ENCODE results near the gene UBE2U. TPM values are rescaled to one million over a fixed set of nuclear protein-coding genes. Genes with fewer than 3 reads are reported as not detected.

The UBE2U gene
- total and polyA plus RNA-seq, 10 of the 15 experiments (the other 5 are each of a cell fraction or from before 2014, with no cell fraction given), result not detected

- no peak for TF ChIP-seq MEF2A (IDR thresholded peaks at IDR 0.05; ENCODE audit: insufficient read depth, low read depth, low read length)
- no peak for TF ChIP-seq CBX5 (IDR thresholded peaks at IDR 0.05; ENCODE audit: low read depth)
- no peak for TF ChIP-seq KDM1A (IDR thresholded peaks at IDR 0.05; ENCODE audit: borderline replicate concordance)
- TF ChIP-seq SUZ12 (IDR thresholded peaks at IDR 0.05; ENCODE audit: unreplicated experiment), result no peak
- TF ChIP-seq, protein P1, sequence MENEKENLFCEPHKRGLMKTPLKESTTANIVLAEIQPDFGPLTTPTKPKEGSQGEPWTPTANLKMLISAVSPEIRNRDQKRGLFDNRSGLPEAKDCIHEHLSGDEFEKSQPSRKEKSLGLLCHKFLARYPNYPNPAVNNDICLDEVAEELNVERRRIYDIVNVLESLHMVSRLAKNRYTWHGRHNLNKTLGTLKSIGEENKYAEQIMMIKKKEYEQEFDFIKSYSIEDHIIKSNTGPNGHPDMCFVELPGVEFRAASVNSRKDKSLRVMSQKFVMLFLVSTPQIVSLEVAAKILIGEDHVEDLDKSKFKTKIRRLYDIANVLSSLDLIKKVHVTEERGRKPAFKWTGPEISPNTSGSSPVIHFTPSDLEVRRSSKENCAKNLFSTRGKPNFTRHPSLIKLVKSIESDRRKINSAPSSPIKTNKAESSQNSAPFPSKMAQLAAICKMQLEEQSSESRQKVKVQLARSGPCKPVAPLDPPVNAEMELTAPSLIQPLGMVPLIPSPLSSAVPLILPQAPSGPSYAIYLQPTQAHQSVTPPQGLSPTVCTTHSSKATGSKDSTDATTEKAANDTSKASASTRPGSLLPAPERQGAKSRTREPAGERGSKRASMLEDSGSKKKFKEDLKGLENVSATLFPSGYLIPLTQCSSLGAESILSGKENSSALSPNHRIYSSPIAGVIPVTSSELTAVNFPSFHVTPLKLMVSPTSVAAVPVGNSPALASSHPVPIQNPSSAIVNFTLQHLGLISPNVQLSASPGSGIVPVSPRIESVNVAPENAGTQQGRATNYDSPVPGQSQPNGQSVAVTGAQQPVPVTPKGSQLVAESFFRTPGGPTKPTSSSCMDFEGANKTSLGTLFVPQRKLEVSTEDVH (IDR thresholded peaks at IDR 0.05; ENCODE audit: low read depth, partially characterized antibody), result no peak
- no peak for TF ChIP-seq NR2C2 (IDR thresholded peaks at IDR 0.05; ENCODE audit: borderline replicate concordance, control insufficient read depth, insufficient read length, low read depth)
- no peak for TF ChIP-seq SMARCA5 (IDR thresholded peaks at IDR 0.05)
- TF ChIP-seq POLR2A (IDR thresholded peaks at IDR 0.05; ENCODE audit: low read depth, low read length), result no peak
- TF ChIP-seq ATF3 (IDR thresholded peaks at IDR 0.05; ENCODE audit: borderline replicate concordance, extremely low read depth, low read depth, low read length), result no peak
Measured at GRCh38 chr1:64268653-64269557, 65.5 kb downstream of the UBE2U start (continued).

All from GM12878 (cell line).